CD14-positive monocyte (primary cell): ENCODE data around the gene ZNF778. TPM values are rescaled to one million over a fixed set of nuclear protein-coding genes. Genes with fewer than 3 reads are reported as not detected.

Experiments used
- DNase-seq, 3 donors: peaks; one replicate each; pipeline ENCODE4 v3.0.0-alpha.2; 2011 to 2022
- H2AFZ ChIP-seq: 2 replicates; pipeline ENCODE4 v1.6.0; 2012; ENCODE audit warnings: mild to moderate bottlenecking, low read depth, low read length, inconsistent platforms; ENCODE audit not compliant: insufficient read depth, poor library complexity, severe bottlenecking
- H3K27ac ChIP-seq, 2 donors: 1 replicate in 1 of 2; 2 replicates in 1 of 2; pipeline ENCODE4 v1.5.1; 2012 to 2013; ENCODE audit warnings: low read length in 2 of 2, control low read depth in 1 of 2, inconsistent platforms in 1 of 2, low read depth in 1 of 2, mild to moderate bottlenecking in 1 of 2
- H3K27me3 ChIP-seq, 2 donors: one replicate each; pipeline versions ENCODE4 v1.6.0 to v1.6.1; 2011 to 2013; ENCODE audit warnings: low read length in 2 of 2; ENCODE audit not compliant: control insufficient read depth in 2 of 2, insufficient read depth in 2 of 2
- H3K36me3 ChIP-seq, 2 donors: replicated peaks in 1 of 2; 1 replicate in 1 of 2; 2 replicates in 1 of 2; pipeline versions ENCODE4 v1.5.1 to v1.6.1; 2012 to 2013; ENCODE audit warnings: low read length in 2 of 2, control low read depth in 1 of 2, inconsistent platforms in 1 of 2, mild to moderate bottlenecking in 1 of 2; ENCODE audit not compliant: insufficient read depth in 2 of 2, control insufficient read depth in 1 of 2
- H3K4me1 ChIP-seq, 2 donors: 1 replicate in 1 of 2; 2 replicates in 1 of 2; pipeline versions ENCODE4 v1.5.1 to v1.6.1; 2012 to 2013; ENCODE audit warnings: low read length in 2 of 2, control low read depth in 1 of 2, inconsistent platforms in 1 of 2, mild to moderate bottlenecking in 1 of 2, moderate library complexity in 1 of 2; ENCODE audit not compliant: insufficient read depth in 2 of 2, control insufficient read depth in 1 of 2
- H3K4me2 ChIP-seq: replicated peaks from 2 replicates; pipeline ENCODE3; 2012; ENCODE audit warnings: low read length, moderate library complexity, mild to moderate bottlenecking; ENCODE audit not compliant: poor library complexity, severe bottlenecking; ENCODE audit errors: extremely low read depth
- H3K4me3 ChIP-seq, 3 experiments: fragments of 200-600 bp in 1 of 3; sonication (generic) in 1 of 3; replicated peaks in 1 of 3; 1 replicate in 2 of 3; 2 replicates in 1 of 3; pipeline ENCODE4 v1.5.1; 2011 to 2013; ENCODE audit warnings: low read length in 3 of 3, mild to moderate bottlenecking in 3 of 3, control low read depth in 2 of 3, low read depth in 2 of 3, inconsistent platforms in 1 of 3, moderate library complexity in 1 of 3
- H3K79me2 ChIP-seq: 2 replicates; pipeline ENCODE4 v1.6.0; 2012; ENCODE audit warnings: mild to moderate bottlenecking, control low read depth, inconsistent platforms, low read length, moderate library complexity; ENCODE audit not compliant: insufficient read depth
- H3K9ac ChIP-seq: 2 replicates; pipeline ENCODE4 v1.6.0; 2017; ENCODE audit warnings: low read length, mild to moderate bottlenecking; ENCODE audit not compliant: insufficient read depth, poor library complexity, severe bottlenecking
- H3K9me3 ChIP-seq, 2 donors: replicated peaks in 1 of 2; 1 replicate in 1 of 2; 2 replicates in 1 of 2; pipeline versions ENCODE4 v1.5.1 to v1.6.1; 2012 to 2013; ENCODE audit warnings: low read length in 2 of 2, control low read depth in 1 of 2; ENCODE audit not compliant: control insufficient read depth in 1 of 2, insufficient read depth in 1 of 2
- H4K20me1 ChIP-seq: 2 replicates; pipeline ENCODE4 v1.6.0; 2012; ENCODE audit warnings: mild to moderate bottlenecking, low read length, control low read depth, moderate library complexity; ENCODE audit not compliant: insufficient read depth
- H3K27ac Mint-ChIP-seq, 7 donors: one replicate each; pipeline ENCODE4 v1.8.0; 2020; ENCODE audit warnings: mild to moderate bottlenecking in 7 of 7, mixed read lengths in 7 of 7, moderate library complexity in 6 of 7, inconsistent platforms in 2 of 7
- H3K27me3 Mint-ChIP-seq, 3 donors: one replicate each; pipeline ENCODE4 v1.8.0; 2021 to 2022; ENCODE audit warnings: low read depth in 3 of 3, mild to moderate bottlenecking in 3 of 3, mixed read lengths in 3 of 3, moderate library complexity in 3 of 3, inconsistent platforms in 1 of 3
- H3K36me3 Mint-ChIP-seq, 2 donors: one replicate each; pipeline ENCODE4 v1.8.0; 2020; ENCODE audit warnings: mixed read lengths in 2 of 2, inconsistent platforms in 1 of 2, mild to moderate bottlenecking in 1 of 2
- H3K4me1 Mint-ChIP-seq: one replicate; pipeline ENCODE4 v1.8.0; 2020; ENCODE audit warnings: mild to moderate bottlenecking, mixed read lengths
- H3K4me3 Mint-ChIP-seq, 2 donors: one replicate each; pipeline ENCODE4 v1.8.0; 2020; ENCODE audit warnings: mild to moderate bottlenecking in 2 of 2, mixed read lengths in 2 of 2, moderate library complexity in 1 of 2
- H3K9me3 Mint-ChIP-seq, 7 donors: one replicate each; pipeline ENCODE4 v1.8.0; 2020 to 2022; ENCODE audit warnings: mixed read lengths in 7 of 7, mild to moderate bottlenecking in 6 of 7, moderate library complexity in 6 of 7, inconsistent platforms in 2 of 7
- WGBS: methylation state at CpG from one replicate; pipeline ENCODE4 v1.1.5; 2013; ENCODE audit warnings: missing lambda C conversion rate; ENCODE audit not compliant: insufficient coverage; 5-methylcytosine and 5-hydroxymethylcytosine counted together
- intact Hi-C, 2 donors: fragments of 100-400 bp; cut with micrococcal nuclease; formaldehyde crosslinking; loops; one replicate each; pipeline versions ENCODE4 v1.15.0 to v1.15.1; 2023
- polyA plus RNA-seq, 3 donors: library from polyadenylated mRNA; depleted of rRNA in 1 of 3; unstranded in 2 of 3; stranded (reverse) in 1 of 3; fragments of 300-500 nt in 2 of 3; fragments of >200 nt in 1 of 3; fragmentation: Illumina TruSeq in 2 of 3; gene quantifications; 1 replicate in 2 of 3; 2 replicates in 1 of 3; pipeline ENCODE4 v1.2.3, GENCODE V29; 2012 to 2021
- TF ChIP-seq, protein P1 (sequence below): fragments of 200-600 bp; IDR thresholded peaks from one replicate; pipeline ENCODE4 v1.8.0; 2022; ENCODE audit warnings: antibody characterized with exemption, mild to moderate bottlenecking

The ZNF778 gene
- polyA plus RNA-seq, 3 donors = 0.51 to 9.0 (median 0.60) TPM

DNA sequence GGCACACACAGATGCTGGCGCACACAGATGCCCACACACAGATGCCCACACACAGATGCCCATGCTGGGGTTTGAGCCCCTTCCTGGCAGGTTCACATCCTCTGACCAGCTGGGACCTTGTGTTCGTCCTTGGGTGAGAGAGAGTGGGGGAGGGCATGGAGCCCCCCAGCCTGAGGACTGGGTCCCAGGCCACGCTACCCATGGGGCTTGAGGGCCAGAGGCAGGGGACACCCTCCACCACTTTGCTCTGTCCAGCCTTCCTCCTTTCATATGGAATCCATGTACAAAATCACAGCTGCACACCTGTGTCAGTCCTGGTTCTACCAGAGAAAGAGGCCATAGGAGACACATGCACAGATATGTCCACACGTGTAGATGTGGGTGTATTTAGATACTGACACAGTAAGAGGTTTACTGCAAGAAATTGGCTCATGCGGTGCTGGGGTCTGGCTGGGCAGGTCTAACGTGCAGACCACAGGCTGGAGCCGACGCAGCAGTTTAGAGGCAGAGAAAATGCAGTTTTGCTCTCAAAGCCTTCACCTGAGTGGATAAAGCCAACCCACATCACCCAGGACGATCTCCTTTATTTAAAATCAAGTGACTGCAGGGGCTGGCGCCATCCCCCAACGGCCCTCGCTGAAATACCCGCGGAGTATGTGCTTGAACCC lies 28.0 kb upstream of the ZNF778 start:
- no peaks in the 10 kb centered on the region for H3K36me3 ChIP-seq
- no peak overlapping the region for H3K27ac ChIP-seq
- no peak overlapping the region for H3K9ac ChIP-seq
- no peak for DNase-seq
- TF ChIP-seq, protein P1, sequence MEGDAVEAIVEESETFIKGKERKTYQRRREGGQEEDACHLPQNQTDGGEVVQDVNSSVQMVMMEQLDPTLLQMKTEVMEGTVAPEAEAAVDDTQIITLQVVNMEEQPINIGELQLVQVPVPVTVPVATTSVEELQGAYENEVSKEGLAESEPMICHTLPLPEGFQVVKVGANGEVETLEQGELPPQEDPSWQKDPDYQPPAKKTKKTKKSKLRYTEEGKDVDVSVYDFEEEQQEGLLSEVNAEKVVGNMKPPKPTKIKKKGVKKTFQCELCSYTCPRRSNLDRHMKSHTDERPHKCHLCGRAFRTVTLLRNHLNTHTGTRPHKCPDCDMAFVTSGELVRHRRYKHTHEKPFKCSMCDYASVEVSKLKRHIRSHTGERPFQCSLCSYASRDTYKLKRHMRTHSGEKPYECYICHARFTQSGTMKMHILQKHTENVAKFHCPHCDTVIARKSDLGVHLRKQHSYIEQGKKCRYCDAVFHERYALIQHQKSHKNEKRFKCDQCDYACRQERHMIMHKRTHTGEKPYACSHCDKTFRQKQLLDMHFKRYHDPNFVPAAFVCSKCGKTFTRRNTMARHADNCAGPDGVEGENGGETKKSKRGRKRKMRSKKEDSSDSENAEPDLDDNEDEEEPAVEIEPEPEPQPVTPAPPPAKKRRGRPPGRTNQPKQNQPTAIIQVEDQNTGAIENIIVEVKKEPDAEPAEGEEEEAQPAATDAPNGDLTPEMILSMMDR = no peak
- H4K20me1 ChIP-seq = no peaks in the 10 kb centered on the region
- Mint-ChIP-seq H3K4me1 (no peaks in the 10 kb centered on the region), H3K36me3 (no peaks in the 10 kb centered on the region), H3K4me3 (no peak overlapping the region), H3K27me3 (peaks cover 14 to 30% (median 22%) of the 10 kb centered on the region in 3 donors), H3K27ac (peak overlapping the region in 2 of 7 donors; percentile 16 to 43), H3K9me3 (peaks cover 0 to 4% (median 0%) of the 10 kb centered on the region in 7 donors)
- H3K9me3 ChIP-seq = no peaks in the 10 kb centered on the region
- intact Hi-C loops = loop anchor here (5.0 to 10.0 kb wide), 2 partner anchors 85 to 737 kb away; partner anchors contain the start of gene ZFPM1 (in 1 of the 2)
- H3K4me1 ChIP-seq = peaks cover 5 to 8% of the 10 kb centered on the region in 2 donors
- no peak overlapping the region for H2AFZ ChIP-seq
- H3K4me3 ChIP-seq = no peak overlapping the region
- H3K4me2 ChIP-seq = no peak overlapping the region
- H3K27me3 ChIP-seq = peaks cover 0 to 11% of the 10 kb centered on the region in 2 donors
- no peaks in the 10 kb centered on the region for H3K79me2 ChIP-seq
- WGBS = 64% methylated on average over 10 of the region's 14 CpGs

DNA sequence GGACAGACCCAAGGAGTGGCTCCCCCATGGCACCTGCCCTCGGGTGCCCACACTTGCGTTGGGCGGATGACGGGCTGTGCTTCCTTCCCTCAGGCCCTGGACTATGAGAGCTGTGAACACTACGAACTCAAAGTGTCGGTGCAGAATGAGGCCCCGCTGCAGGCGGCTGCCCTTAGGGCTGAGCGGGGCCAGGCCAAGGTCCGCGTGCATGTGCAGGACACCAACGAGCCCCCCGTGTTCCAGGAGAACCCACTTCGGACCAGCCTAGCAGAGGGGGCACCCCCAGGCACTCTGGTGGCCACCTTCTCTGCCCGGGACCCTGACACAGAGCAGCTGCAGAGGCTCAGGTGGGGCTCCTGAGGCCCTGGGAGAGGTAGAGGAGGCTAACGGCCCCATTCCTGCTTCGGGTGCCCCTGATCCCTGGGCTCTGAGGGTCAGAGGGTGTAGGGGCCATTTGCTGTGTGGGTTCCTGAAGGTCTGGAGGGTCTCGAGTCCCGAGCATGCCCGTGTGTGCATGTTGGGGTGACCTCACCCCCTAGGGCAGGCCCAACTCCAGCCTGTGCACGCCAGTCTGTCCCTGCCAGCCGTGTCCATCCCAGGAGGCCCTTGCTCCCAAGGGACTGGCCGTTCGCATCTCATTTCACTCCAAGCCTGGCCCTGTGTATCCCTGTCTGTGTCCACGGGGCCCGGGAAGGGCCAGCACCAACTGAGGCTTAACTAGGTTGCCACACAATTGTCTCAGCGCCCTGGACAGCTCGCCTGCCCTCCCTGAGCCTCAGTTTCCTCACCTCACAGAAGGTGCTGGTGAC lies 27.1 kb upstream of the ZNF778 start:
- Histone ChIP-seq H3K4me1 (peaks cover 5 to 8% of the 10 kb centered on the region in 2 donors), H4K20me1 (no peaks in the 10 kb centered on the region), H2AFZ (no peak overlapping the region), H3K79me2 (no peaks in the 10 kb centered on the region), H3K9ac (no peak overlapping the region), H3K4me3 (no peak overlapping the region), H3K9me3 (no peaks in the 10 kb centered on the region), H3K4me2 (no peak overlapping the region), H3K36me3 (no peaks in the 10 kb centered on the region), H3K27ac (no peak overlapping the region), H3K27me3 (peaks cover 0 to 16% of the 10 kb centered on the region in 2 donors)
- TF ChIP-seq, protein P1 = no peak
- 64% methylated on average over 24 of the region's 28 CpGs for WGBS
- H3K4me1 Mint-ChIP-seq = no peaks in the 10 kb centered on the region
- H3K9me3 Mint-ChIP-seq = peaks cover 0 to 4% (median 0%) of the 10 kb centered on the region in 7 donors
- H3K27me3 Mint-ChIP-seq = peaks cover 17 to 34% (median 24%) of the 10 kb centered on the region in 3 donors
- peak overlapping the region in 1 of 2 donors; percentile 40 for H3K4me3 Mint-ChIP-seq
- H3K27ac Mint-ChIP-seq = peak overlapping the region in 2 of 7 donors; percentile 20 to 80
- no peak for DNase-seq
- H3K36me3 Mint-ChIP-seq = no peaks in the 10 kb centered on the region
- intact Hi-C loops = loop anchor here (5.0 to 10.0 kb wide), 2 partner anchors 86 to 738 kb away; partner anchors contain the start of gene ZFPM1 (in 1 of the 2)
